Stomach (tissue), 4 donors: ENCODE measurements around the gene GRK4.

Source experiments
- CTCF ChIP-seq, 7 experiments: fragments of 450-650 bp in 4 of 7; fragments of 200-600 bp in 3 of 7; sonication (generic) in 3 of 7; IDR thresholded peaks; one replicate each; pipeline ENCODE4 v1.5.1; 2016 to 2019; ENCODE audit warnings: antibody characterized with exemption in 7 of 7, control low read depth in 2 of 7, mild to moderate bottlenecking in 1 of 7
- EP300 ChIP-seq: sonication (generic); formaldehyde crosslinking; IDR thresholded peaks from one replicate; pipeline ENCODE4 v1.6.1; 2017; ENCODE audit warnings: antibody characterized with exemption
- POLR2A ChIP-seq, 4 donors: fragments of 450-650 bp; IDR thresholded peaks; one replicate each; pipeline ENCODE4 v1.6.1; 2016; ENCODE audit warnings: antibody characterized with exemption in 4 of 4, control low read depth in 2 of 4, mild to moderate bottlenecking in 1 of 4, moderate library complexity in 1 of 4
- POLR2AphosphoS5 ChIP-seq, 3 donors: sonication (generic); formaldehyde crosslinking; IDR thresholded peaks; one replicate each; pipeline ENCODE4 v1.6.1; 2016; ENCODE audit warnings: antibody characterized with exemption in 3 of 3

GRCh38 chr4:3085948-3086670 is 122.7 kb downstream of the GRK4 start:
- TF ChIP-seq CTCF (IDR thresholded peaks at IDR 0.05) (no peak), POLR2A (IDR thresholded peaks at IDR 0.05) (no peak), EP300 (no peak), POLR2AphosphoS5 (IDR thresholded peaks at IDR 0.05) (no peak)
